Heart left ventricle (tissue), 16 donors: Measurements from ENCODE around the gene RDH14. TPM values are rescaled to one million over a fixed set of nuclear protein-coding genes. Genes with fewer than 3 reads are reported as not detected.
A peak's percentile ranks its signal among the peaks of the same experiment; 100 is the strongest.

Source experiments
- ATAC-seq, 4 donors: fragments of 200-7000 bp; cut with Tn5 transposase; one replicate each; pipeline ENCODE4 v1.9.1; 2020 to 2022; ENCODE audit warnings: moderate library complexity in 4 of 4, mild to moderate bottlenecking in 3 of 4, moderate number of reproducible peaks in 1 of 4
- DNase-seq, 5 donors: peaks; one replicate each; pipeline ENCODE4 v3.0.0-alpha.2; 2020
- H3K27ac ChIP-seq, 12 donors: fragments of 200-600 bp; sonication (generic) in 4 of 12; one replicate each; pipeline versions ENCODE4 v1.5.0 to v1.8.0; 2016 to 2022; ENCODE audit warnings: mild to moderate bottlenecking in 2 of 12
- H3K27me3 ChIP-seq, 9 donors: fragments of 200-600 bp; sonication (generic) in 2 of 9; one replicate each; pipeline versions ENCODE4 v1.5.1 to v1.8.0; 2016 to 2022; ENCODE audit warnings: mild to moderate bottlenecking in 3 of 9
- H3K36me3 ChIP-seq, 9 donors: fragments of 200-600 bp; sonication (generic) in 2 of 9; one replicate each; pipeline versions ENCODE4 v1.5.0 to v1.8.0; 2018 to 2022; ENCODE audit warnings: mild to moderate bottlenecking in 2 of 9
- H3K4me1 ChIP-seq, 12 donors: fragments of 200-600 bp; sonication (generic) in 4 of 12; one replicate each; pipeline versions ENCODE4 v1.5.0 to v1.8.0; 2016 to 2022; ENCODE audit warnings: mild to moderate bottlenecking in 3 of 12
- H3K4me3 ChIP-seq, 12 donors: fragments of 200-600 bp; sonication (generic) in 4 of 12; one replicate each; pipeline versions ENCODE4 v1.5.0 to v1.8.0; 2017 to 2022; ENCODE audit warnings: mild to moderate bottlenecking in 9 of 12, moderate library complexity in 4 of 12
- H3K9me3 ChIP-seq, 12 donors: fragments of 200-600 bp; sonication (generic) in 4 of 12; one replicate each; pipeline versions ENCODE4 v1.5.0 to v1.8.0; 2016 to 2022; ENCODE audit warnings: mild to moderate bottlenecking in 1 of 12
- CTCF ChIP-seq, 12 donors: fragments of 200-600 bp; sonication (generic) in 4 of 12; IDR thresholded peaks; one replicate each; pipeline versions ENCODE4 v1.5.0 to v1.8.0; 2018 to 2022; ENCODE audit warnings: antibody characterized with exemption in 12 of 12, mild to moderate bottlenecking in 5 of 12
- POLR2A ChIP-seq, 2 donors: fragments of 450-650 bp; IDR thresholded peaks; one replicate each; pipeline ENCODE4 v1.6.1; 2017; ENCODE audit warnings: antibody characterized with exemption in 2 of 2, mild to moderate bottlenecking in 2 of 2, moderate library complexity in 2 of 2
- WGBS, 4 donors: extraction: QIAGEN DNeasy Blood & Tissue Kit in 2 of 4; methylation state at CpG; one replicate each; pipeline versions ENCODE4 v1.1.5 to v1.1.7; 2013 to 2018; 5-methylcytosine and 5-hydroxymethylcytosine counted together
- intact Hi-C, 10 donors: fragments of 100-400 bp; cut with DNase I; formaldehyde crosslinking; loops; one replicate each; pipeline versions ENCODE4 v1.11.1 to v1.14.2; 2022
- polyA plus RNA-seq, 2 donors: library from polyadenylated mRNA; stranded (reverse); fragments of 200-250 nt; gene quantifications; one replicate each; pipeline ENCODE4 v1.2.3, GENCODE V29; 2013
- total RNA-seq, 9 donors: library from RNA; depleted of rRNA in 2 of 9; stranded (reverse); fragments of >200 nt in 2 of 9; fragmentation: NEBNext Ultra II Directional in 3 of 9; extraction: Animal tissue kit (Norgen Biotek cat#: 25700) in 3 of 9; gene quantifications; one replicate each; pipeline versions ENCODE4 v1.1.0 to v1.2.4, GENCODE V29; 2016 to 2023
- donor health status: ischemic (EF 13 %, LVEDD 7.1; RV severe dilation, severe dysfunction).
- donor health status: healthy with polysubstance abuse.
- donor health status: DM: no; HTN: yes; CAD: no.
- donor health status: DM: no; HTN: no; CAD: no.
- donor health status: ischemic (EF 25% LVEDD 6.9; RV normal size, moderate dysfunction).
- donor health status: ischemic (EF 25% LVEDD 5.7; RV mildly dilated, moderate dysfunction).
- donor health status: healthy.
- donor health status: DM: yes; HTN: yes; CAD: no.
- donor health status: ischemic (EF 35%, LVEDD 5.7; RV mildly dilated, moderate dysfunction).
- donor health status: nonischemic (EF 11% LVEDD 7.7; RV severe dilation, severe dysfunction).
- donor health status: DM: yes; HTN: yes; CAD: no.
- donor health status: PGD.
- donor health status: ischemic (EF 29% LVEDD 5.4; RV normal size, mild dysfunction).
- donor health status: nonischemic (EF 23%, LVEDD 6.1; RV moderate dilation, normal function).

The RDH14 gene
- total and polyA plus RNA-seq, 11 donors = 33.9 to 70.7 (median 44.7) TPM

- H3K27ac ChIP-seq = no peak overlapping the region
- H3K9me3 ChIP-seq = peaks cover 0 to 21% (median 7%) of the 10 kb centered on the region in 12 donors
- H3K36me3 ChIP-seq = no peaks in the 10 kb centered on the region
- H3K4me1 ChIP-seq = no peaks in the 10 kb centered on the region
- 93 to 98% (median 95%) methylated on average over 3 of the region's 3 CpGs for WGBS, 4 donors
- no peaks in the 10 kb centered on the region for H3K27me3 ChIP-seq
- H3K4me3 ChIP-seq = no peak overlapping the region
- no peak for TF ChIP-seq CTCF (IDR thresholded peaks at IDR 0.05)
- no peak for TF ChIP-seq POLR2A (IDR thresholded peaks at IDR 0.05)
- DNase-seq (no peak), ATAC-seq (no peak)
- intact Hi-C loops = no loop called here
These were observed 20.2 kb upstream of the RDH14 start for GRCh38 chr2:18580606-18581005.

- ATAC-seq (no peak), DNase-seq (no peak)
- intact Hi-C loops = no loop called here
- Histone ChIP-seq H3K4me3 (no peak overlapping the region), H3K4me1 (no peaks in the 10 kb centered on the region), H3K9me3 (peaks cover 0 to 21% (median 7%) of the 10 kb centered on the region in 12 donors), H3K27ac (no peak overlapping the region), H3K27me3 (no peaks in the 10 kb centered on the region), H3K36me3 (no peaks in the 10 kb centered on the region)
- TF ChIP-seq POLR2A (IDR thresholded peaks at IDR 0.05) = no peak
- no peak for TF ChIP-seq CTCF (IDR thresholded peaks at IDR 0.05)
These were observed 17.6 kb upstream of the RDH14 start for GRCh38 chr2:18578033-18578432.

- Histone ChIP-seq H3K36me3 (peaks cover 0 to 12% (median 0%) of the 10 kb centered on the region in 9 donors), H3K4me1 (peaks cover 0 to 4% (median 0%) of the 10 kb centered on the region in 12 donors), H3K9me3 (peaks cover 0 to 14% (median 0%) of the 10 kb centered on the region in 12 donors), H3K27me3 (no peaks in the 10 kb centered on the region), H3K27ac (no peak overlapping the region), H3K4me3 (no peak overlapping the region)
- WGBS, 4 donors = 70 to 85% (median 78%) methylated on average over 1 of the region's 1 CpG
- intact Hi-C loops = no loop called here
- ATAC-seq (no peak), DNase-seq (no peak)
- TF ChIP-seq POLR2A (IDR thresholded peaks at IDR 0.05) (no peak), CTCF (IDR thresholded peaks at IDR 0.05) (no peak)
These were observed 5.8 kb upstream of the RDH14 start for GRCh38 chr2:18566145-18566769.

- peaks cover 0 to 4% (median 0%) of the 10 kb centered on the region in 12 donors for H3K9me3 ChIP-seq
- DNase-seq = no peak
- no peak for ATAC-seq
- no peak for TF ChIP-seq CTCF (IDR thresholded peaks at IDR 0.05)
- TF ChIP-seq POLR2A (IDR thresholded peaks at IDR 0.05) = no peak
- H3K4me3 ChIP-seq = peak overlapping the region; percentile 66 to 93 (median 86)
- H3K27me3 ChIP-seq = no peaks in the 10 kb centered on the region
- intact Hi-C loops = loop anchor here in 4 of 10 donors (2.0 kb wide), 3 partner anchors 34 to 40 kb away; no protein-coding TSS in a partner anchor
- peaks cover 0 to 8% (median 0%) of the 10 kb centered on the region in 9 donors for H3K36me3 ChIP-seq
- peaks cover 7 to 47% (median 25%) of the 10 kb centered on the region in 12 donors for H3K4me1 ChIP-seq
- H3K27ac ChIP-seq = peak overlapping the region; percentile 96 to 99 (median 98)
- 1 to 10% (median 2%) methylated on average over 1 to 3 of the region's 3 CpGs for WGBS, 4 donors
These were observed 288 bp upstream of the RDH14 start for GRCh38 chr2:18560797-18561085.
